K562 (cell line): ENCODE data around the gene NADSYN1. TPM values are rescaled to one million over a fixed set of nuclear protein-coding genes. Genes with fewer than 3 reads are reported as not detected.

ENCODE experiments used
- ATAC-seq: fragments of 200-7000 bp; cut with Tn5 transposase; 3 replicates; pipeline ENCODE4 v1.9.1; 2020; ENCODE audit warnings: moderate library complexity
- BruUV-seq: library from RNA; stranded (reverse); fragments of 400-500 nt; replicated peaks from 2 replicates; lab custom pipeline; 2021; lab: Mats Ljungman, UMichigan
- CTCF ChIA-PET: fragments of 300-600 bp; formaldehyde crosslinking; extraction: SDS; loops from one replicate; lab custom pipeline; 2021; ENCODE audit warnings: low intra/inter-chr PET ratio; lab: Yijun Ruan, JAX
- POLR2A ChIA-PET: fragments of 300-600, 350-650 bp; sonication (Branson Sonifier 250); formaldehyde crosslinking; extraction: SDS; loops from one replicate; lab custom pipeline; 2021; ENCODE audit warnings: antibody characterized with exemption, inconsistent platforms; lab: Yijun Ruan, JAX
- DNase-seq, 4 experiments: peaks; one replicate each; pipeline versions ENCODE4 v3.0.0 to v3.0.0-alpha.2; 2011 to 2018; ENCODE audit warnings: low spot score in 3 of 4, mixed read lengths in 3 of 4; ENCODE audit errors: extremely low read depth in 1 of 4
- FAIRE-seq: peaks from 2 replicates; lab custom pipeline; 2011; peaks lifted over from hg19 to GRCh38; lab: Jason Lieb, UNC
- H2AFZ ChIP-seq: 2 replicates; pipeline ENCODE4 v1.6.0; 2011; ENCODE audit warnings: low read depth, low read length, control low read depth, inconsistent platforms
- H3K27ac ChIP-seq: fragments of 200-600 bp; 3 replicates; pipeline ENCODE4 v1.8.0; 2011; ENCODE audit warnings: low read depth, mild to moderate bottlenecking, control low read depth, inconsistent platforms, low read length, moderate library complexity, mixed read lengths; ENCODE audit errors: extremely low read depth
- H3K27me3 ChIP-seq, 2 experiments: fragments of 300-600 bp in 1 of 2; 2 replicates in 1 of 2; 3 replicates in 1 of 2; pipeline versions ENCODE4 v1.6.0 to v1.8.0; 2011; ENCODE audit warnings: inconsistent platforms in 2 of 2, low read length in 2 of 2, mild to moderate bottlenecking in 1 of 2, mixed read lengths in 1 of 2, moderate library complexity in 1 of 2; ENCODE audit not compliant: control insufficient read depth in 2 of 2, insufficient read depth in 2 of 2
- H3K36me3 ChIP-seq: fragments of 300-600 bp; 3 replicates; pipeline ENCODE4 v1.8.0; 2011; ENCODE audit warnings: mild to moderate bottlenecking, low read length, inconsistent platforms; ENCODE audit not compliant: control insufficient read depth, insufficient read depth
- H3K4me1 ChIP-seq, 2 experiments: fragments of 200-600 bp in 1 of 2; replicated peaks in 1 of 2; 2 replicates in 1 of 2; 3 replicates in 1 of 2; pipeline versions ENCODE4 v1.5.1 to v1.8.0; 2011; ENCODE audit warnings: inconsistent platforms in 2 of 2, low read length in 2 of 2, mild to moderate bottlenecking in 1 of 2, mixed read lengths in 1 of 2, moderate library complexity in 1 of 2; ENCODE audit not compliant: control insufficient read depth in 2 of 2, insufficient read depth in 2 of 2
- H3K4me2 ChIP-seq: 2 replicates; pipeline ENCODE4 v1.6.1; 2011; ENCODE audit warnings: low read length, control low read depth, inconsistent platforms, mixed read lengths; ENCODE audit not compliant: insufficient read depth
- H3K4me3 ChIP-seq: fragments of 200-600 bp; sonication (generic), shearing (Covaris generic); 2 replicates; pipeline ENCODE4 v1.5.1; 2016; ENCODE audit warnings: control low read depth, inconsistent platforms
- H3K79me2 ChIP-seq: fragments of 200-600 bp; 3 replicates; pipeline ENCODE4 v1.8.0; 2011; ENCODE audit warnings: low read length, inconsistent platforms; ENCODE audit not compliant: control insufficient read depth, insufficient read depth
- H3K9ac ChIP-seq, 2 experiments: 2 replicates each; pipeline versions ENCODE4 v1.6.0 to v1.6.1; 2011; ENCODE audit warnings: low read depth in 2 of 2, low read length in 2 of 2, control low read depth in 1 of 2, inconsistent platforms in 1 of 2, mild to moderate bottlenecking in 1 of 2, mixed read lengths in 1 of 2; ENCODE audit not compliant: insufficient read depth in 1 of 2
- H3K9me1 ChIP-seq: one replicate; pipeline ENCODE4 v1.6.0; 2011; ENCODE audit warnings: inconsistent platforms, mild to moderate bottlenecking, low read length, moderate library complexity; ENCODE audit not compliant: control insufficient read depth, insufficient read depth
- H3K9me3 ChIP-seq: replicated peaks from 2 replicates; pipeline ENCODE4 v1.5.1; 2011; ENCODE audit warnings: low read depth, low read length, inconsistent platforms; ENCODE audit not compliant: control insufficient read depth, insufficient read depth
- H4K20me1 ChIP-seq: replicated peaks from 2 replicates; pipeline ENCODE4 v1.6.1; 2011; ENCODE audit warnings: low read length, inconsistent platforms, mixed read lengths; ENCODE audit not compliant: control insufficient read depth, insufficient read depth
- BRD9 ChIP-seq: fragments of 450-650 bp; IDR thresholded peaks from 2 replicates; pipeline ENCODE4 v1.6.1; 2018; ENCODE audit warnings: low read depth; ENCODE audit not compliant: partially characterized antibody
- EWSR1 ChIP-seq: fragments of 450-650 bp; IDR thresholded peaks from 2 replicates; pipeline ENCODE4 v1.6.1; 2018; ENCODE audit warnings: borderline replicate concordance, mild to moderate bottlenecking, low read depth, moderate library complexity; ENCODE audit not compliant: partially characterized antibody
- GATAD2B ChIP-seq: fragments of 450-650 bp; IDR thresholded peaks from 2 replicates; pipeline ENCODE4 v1.6.1; 2017; ENCODE audit warnings: mild to moderate bottlenecking, borderline replicate concordance
- PKNOX1 ChIP-seq: fragments of 450-650 bp; IDR thresholded peaks from 2 replicates; pipeline ENCODE4 v1.6.1; 2016
- RAD51 ChIP-seq: fragments of 450-650 bp; IDR thresholded peaks from 2 replicates; pipeline ENCODE4 v1.7.1; 2016; ENCODE audit warnings: low read depth, mild to moderate bottlenecking, borderline replicate concordance
- SMARCA4 ChIP-seq: fragments of 450-650 bp; IDR thresholded peaks from 2 replicates; pipeline ENCODE4 v1.6.1; 2016
- SREBF2 ChIP-seq: sonication (generic); formaldehyde crosslinking; IDR thresholded peaks from 2 replicates; pipeline ENCODE4 v1.4.0; 2020; ENCODE audit warnings: mild to moderate bottlenecking, missing genetic modification reagents
- USF2 ChIP-seq: sonication (generic); formaldehyde crosslinking; IDR thresholded peaks from 2 replicates; pipeline ENCODE4 v1.5.0; 2020; ENCODE audit warnings: missing genetic modification reagents
- ZFPM2 ChIP-seq: fragments of 250-450 bp; sonication (Bioruptor Pico); IDR thresholded peaks from 2 replicates; pipeline ENCODE4 v1.5.1; 2022; ENCODE audit warnings: mild to moderate bottlenecking
- ZNF384 ChIP-seq: IDR thresholded peaks from 2 replicates; pipeline ENCODE4 v1.6.1; 2012; ENCODE audit warnings: low read depth, low read length, improper control_type of control experiment
- ZNF395 ChIP-seq: fragments of 200-800 bp; sonication (Bioruptor generic); IDR thresholded peaks from 2 replicates; pipeline ENCODE4 v1.6.1; 2017; ENCODE audit warnings: missing genetic modification characterization, missing compliant biosample characterization
- ZNF551 ChIP-seq: fragments of 250-450 bp; sonication (Bioruptor Pico); IDR thresholded peaks from 2 replicates; pipeline ENCODE4 v1.5.0; 2021; ENCODE audit warnings: mild to moderate bottlenecking, moderate library complexity
- WGBS: fragments of 100-300 bp; shearing (Covaris generic); methylation state at CpG from one replicate; pipeline ENCODE4 v1.1.6; 2016; ENCODE audit warnings: low coverage, mixed read lengths; ENCODE audit not compliant: insufficient coverage; ENCODE audit errors: missing lambda C conversion rate; 5-methylcytosine and 5-hydroxymethylcytosine counted together
- in situ Hi-C: fragments of 300-500 bp; cut with MboI; formaldehyde crosslinking; loops from 4 replicates; pipeline ENCODE4 v1.15.0; 2018; ENCODE audit warnings: inconsistent platforms, mixed read lengths
- intact Hi-C: fragments of 100-400 bp; cut with micrococcal nuclease; formaldehyde crosslinking; loops from 2 replicates; pipeline ENCODE4 v1.14.2; 2022
- polyA plus RNA-seq, 8 experiments: library from polyadenylated mRNA; depleted of rRNA in 4 of 8; stranded (reverse) in 5 of 8; unstranded in 3 of 8; fragments of >200 nt; fragmentation: Nextera tagmentation in 2 of 8; fragmentation: Illumina TruSeq in 1 of 8; extraction: Ambion mirVana in 2 of 8; extraction: Trizol in 1 of 8; gene quantifications; 2 replicates each; pipeline versions ENCODE4 v1.2.1 to v1.2.3, GENCODE V29; 2011 to 2014; ENCODE audit warnings: inconsistent platforms in 1 of 8, missing spikeins in 1 of 8
- total RNA-seq, 7 experiments: library from RNA; depleted of rRNA in 6 of 7; stranded (reverse); fragments of >200 nt in 6 of 7; fragmentation: Illumina TruSeq in 2 of 7; extraction: Trizol in 2 of 7; gene quantifications; 2 replicates each; pipeline versions ENCODE4 v1.2.1 to v1.2.3, GENCODE V29; 2011 to 2021; ENCODE audit warnings: low replicate concordance in 1 of 7
- TF ChIP-seq, protein P1 (sequence below): fragments of 450-650 bp; IDR thresholded peaks from 2 replicates; pipeline ENCODE4 v1.6.1; 2017; ENCODE audit warnings: antibody characterized with exemption, mild to moderate bottlenecking
- TF ChIP-seq, protein P2 (sequence below): fragments of 450-650 bp; formaldehyde crosslinking; IDR thresholded peaks from 2 replicates; pipeline ENCODE4 v1.4.0; 2020; ENCODE audit warnings: mild to moderate bottlenecking, mixed read lengths

The NADSYN1 gene
- total and polyA plus RNA-seq, 9 of the 15 experiments (the other 6 are each of a cell fraction or from before 2014, with no cell fraction given) = 12.7 to 57.3 (median 42.1) TPM

- H3K9ac ChIP-seq = no peak overlapping the region
- DNase-seq (no peak), FAIRE-seq (no peak), ATAC-seq (peak; percentile 28; the same call in 1 of the 3 replicates)
- no peak overlapping the region for H3K4me3 ChIP-seq
- ChIA-PET CTCF (no interaction called here), POLR2A (interaction anchor here (1.0 to 1.5 kb wide), 3 partner anchors 14 to 24 kb away, joined by 3 read pairs; no protein-coding TSS in a partner anchor)
- no peaks in the 10 kb centered on the region for H3K9me1 ChIP-seq
- WGBS = 87% methylated on average over 6 of the region's 6 CpGs
- BruUV-seq = no TSS peak
- H3K27me3 ChIP-seq = no peaks in the 10 kb centered on the region
- H3K9me3 ChIP-seq = no peaks in the 10 kb centered on the region
- in situ Hi-C loops (no loop called here), intact Hi-C loops (no loop called here)
- no peak overlapping the region for H3K4me2 ChIP-seq
- no peak overlapping the region for H2AFZ ChIP-seq
- H3K4me1 ChIP-seq = peaks cover 6 to 15% of the 10 kb centered on the region in 2 experiments; a peak in 4 of 5 replicates
- no peaks in the 10 kb centered on the region for H3K79me2 ChIP-seq
- H3K27ac ChIP-seq = no peak overlapping the region
- no peaks in the 10 kb centered on the region for H4K20me1 ChIP-seq
- peaks cover 67% of the 10 kb centered on the region; the same call in 2 of the 3 replicates for H3K36me3 ChIP-seq
- TF ChIP-seq SMARCA4 = no peak
- TF ChIP-seq, protein P1, sequence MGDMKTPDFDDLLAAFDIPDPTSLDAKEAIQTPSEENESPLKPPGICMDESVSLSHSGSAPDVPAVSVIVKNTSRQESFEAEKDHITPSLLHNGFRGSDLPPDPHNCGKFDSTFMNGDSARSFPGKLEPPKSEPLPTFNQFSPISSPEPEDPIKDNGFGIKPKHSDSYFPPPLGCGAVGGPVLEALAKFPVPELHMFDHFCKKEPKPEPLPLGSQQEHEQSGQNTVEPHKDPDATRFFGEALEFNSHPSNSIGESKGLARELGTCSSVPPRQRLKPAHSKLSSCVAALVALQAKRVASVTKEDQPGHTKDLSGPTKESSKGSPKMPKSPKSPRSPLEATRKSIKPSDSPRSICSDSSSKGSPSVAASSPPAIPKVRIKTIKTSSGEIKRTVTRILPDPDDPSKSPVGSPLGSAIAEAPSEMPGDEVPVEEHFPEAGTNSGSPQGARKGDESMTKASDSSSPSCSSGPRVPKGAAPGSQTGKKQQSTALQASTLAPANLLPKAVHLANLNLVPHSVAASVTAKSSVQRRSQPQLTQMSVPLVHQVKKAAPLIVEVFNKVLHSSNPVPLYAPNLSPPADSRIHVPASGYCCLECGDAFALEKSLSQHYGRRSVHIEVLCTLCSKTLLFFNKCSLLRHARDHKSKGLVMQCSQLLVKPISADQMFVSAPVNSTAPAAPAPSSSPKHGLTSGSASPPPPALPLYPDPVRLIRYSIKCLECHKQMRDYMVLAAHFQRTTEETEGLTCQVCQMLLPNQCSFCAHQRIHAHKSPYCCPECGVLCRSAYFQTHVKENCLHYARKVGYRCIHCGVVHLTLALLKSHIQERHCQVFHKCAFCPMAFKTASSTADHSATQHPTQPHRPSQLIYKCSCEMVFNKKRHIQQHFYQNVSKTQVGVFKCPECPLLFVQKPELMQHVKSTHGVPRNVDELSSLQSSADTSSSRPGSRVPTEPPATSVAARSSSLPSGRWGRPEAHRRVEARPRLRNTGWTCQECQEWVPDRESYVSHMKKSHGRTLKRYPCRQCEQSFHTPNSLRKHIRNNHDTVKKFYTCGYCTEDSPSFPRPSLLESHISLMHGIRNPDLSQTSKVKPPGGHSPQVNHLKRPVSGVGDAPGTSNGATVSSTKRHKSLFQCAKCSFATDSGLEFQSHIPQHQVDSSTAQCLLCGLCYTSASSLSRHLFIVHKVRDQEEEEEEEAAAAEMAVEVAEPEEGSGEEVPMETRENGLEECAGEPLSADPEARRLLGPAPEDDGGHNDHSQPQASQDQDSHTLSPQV = no peak
- TF ChIP-seq ZFPM2 (CRISPR knock-in tag) = no peak
- no peak for TF ChIP-seq ZNF551 (CRISPR knock-in tag)
- peak; percentile 61; the same call in 1 of the 2 replicates for TF ChIP-seq RAD51
- no peak for TF ChIP-seq ZNF395 (CRISPR knock-in tag)
- TF ChIP-seq, protein P2, sequence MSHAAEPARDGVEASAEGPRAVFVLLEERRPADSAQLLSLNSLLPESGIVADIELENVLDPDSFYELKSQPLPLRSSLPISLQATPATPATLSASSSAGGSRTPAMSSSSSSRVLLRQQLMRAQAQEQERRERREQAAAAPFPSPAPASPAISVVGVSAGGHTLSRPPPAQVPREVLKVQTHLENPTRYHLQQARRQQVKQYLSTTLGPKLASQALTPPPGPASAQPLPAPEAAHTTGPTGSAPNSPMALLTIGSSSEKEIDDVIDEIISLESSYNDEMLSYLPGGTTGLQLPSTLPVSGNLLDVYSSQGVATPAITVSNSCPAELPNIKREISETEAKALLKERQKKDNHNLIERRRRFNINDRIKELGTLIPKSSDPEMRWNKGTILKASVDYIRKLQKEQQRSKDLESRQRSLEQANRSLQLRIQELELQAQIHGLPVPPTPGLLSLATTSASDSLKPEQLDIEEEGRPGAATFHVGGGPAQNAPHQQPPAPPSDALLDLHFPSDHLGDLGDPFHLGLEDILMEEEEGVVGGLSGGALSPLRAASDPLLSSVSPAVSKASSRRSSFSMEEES (CRISPR knock-in tag) = peak; percentile 63
- no peak for TF ChIP-seq ZNF384
- peak; percentile 71 for TF ChIP-seq USF2 (CRISPR knock-in tag)
- no peak for TF ChIP-seq GATAD2B
- no peak for TF ChIP-seq SREBF2 (CRISPR knock-in tag)
- TF ChIP-seq BRD9 = no peak
- TF ChIP-seq PKNOX1 = peak; percentile 49; the same call in 1 of the 2 replicates
- TF ChIP-seq EWSR1 = no peak
Observed at GRCh38 chr11:71483692-71484091, 30.7 kb downstream of the NADSYN1 start.
